PC-3 (cell line): Measurements from ENCODE around the gene CTTNBP2. TPM values are rescaled to one million over a fixed set of nuclear protein-coding genes. Genes with fewer than 3 reads are reported as not detected.
A peak's percentile ranks its signal among the peaks of the same experiment; 100 is the strongest.

Experiments
- ATAC-seq: fragments of 200-7000 bp; cut with Tn5 transposase; 2 replicates; pipeline ENCODE4 v1.9.1; 2020; ENCODE audit warnings: mild to moderate bottlenecking, moderate library complexity
- BruUV-seq: library from RNA; stranded (reverse); fragments of 400-500 nt; replicated peaks from 2 replicates; lab custom pipeline; 2021; lab: Mats Ljungman, UMichigan
- CTCF ChIA-PET: fragments of 300-600 bp; sonication (Branson Sonifier 250); formaldehyde crosslinking; loops from one replicate; lab custom pipeline; 2022; ENCODE audit warnings: antibody characterized with exemption; lab: Charles Lee
- POLR2A ChIA-PET: fragments of 300-600 bp; sonication (Branson Sonifier 250); formaldehyde crosslinking; loops from one replicate; lab custom pipeline; 2022; ENCODE audit warnings: antibody characterized with exemption; ENCODE audit not compliant: unreplicated experiment; lab: Charles Lee
- DNase-seq: peaks from one replicate; pipeline ENCODE4 v3.0.0-alpha.2; 2015
- H2AFZ ChIP-seq: fragments of 300-600 bp; sonication (generic); 2 replicates; pipeline ENCODE4 v1.6.0; 2016; ENCODE audit warnings: antibody characterized with exemption, low read length
- H3F3A ChIP-seq: fragments of 300-600 bp; sonication (generic); one replicate; pipeline ENCODE4 v1.6.0; 2017; ENCODE audit warnings: antibody characterized with exemption, low read length, control low read depth, mild to moderate bottlenecking; ENCODE audit not compliant: unreplicated experiment
- H3K27ac ChIP-seq: fragments of 300-600 bp; sonication (generic); 2 replicates; pipeline ENCODE4 v1.5.1; 2016; ENCODE audit warnings: mild to moderate bottlenecking, low read length
- H3K27me3 ChIP-seq: fragments of 300-600 bp; sonication (generic); 2 replicates; pipeline ENCODE4 v1.6.1; 2016; ENCODE audit warnings: low read length, mixed read lengths
- H3K36me3 ChIP-seq: fragments of 300-600 bp; sonication (generic); 2 replicates; pipeline ENCODE4 v1.6.1; 2016; ENCODE audit warnings: low read depth, mixed run types, low read length, mixed read lengths
- H3K4me1 ChIP-seq: fragments of 300-600 bp; sonication (generic); 2 replicates; pipeline ENCODE4 v1.5.1; 2016; ENCODE audit warnings: low read length; ENCODE audit not compliant: insufficient read depth
- H3K4me2 ChIP-seq: fragments of 300-600 bp; sonication (generic); 2 replicates; pipeline ENCODE4 v1.6.0; 2016; ENCODE audit warnings: low read length
- H3K4me3 ChIP-seq: fragments of 300-600 bp; sonication (generic); 2 replicates; pipeline ENCODE4 v1.5.1; 2016; ENCODE audit warnings: mild to moderate bottlenecking, low read length, mixed read lengths
- H3K79me2 ChIP-seq: fragments of 300-600 bp; sonication (generic); 2 replicates; pipeline ENCODE4 v1.6.1; 2017; ENCODE audit warnings: low read length, mixed read lengths
- H3K9ac ChIP-seq: fragments of 300-600 bp; sonication (generic); 2 replicates; pipeline ENCODE4 v1.6.0; 2016; ENCODE audit warnings: mild to moderate bottlenecking, low read length
- H3K9me2 ChIP-seq: fragments of 300-600 bp; sonication (generic); replicated peaks from 2 replicates; pipeline ENCODE4 v1.6.1; 2016; ENCODE audit warnings: mixed run types, low read length, mixed read lengths
- H3K9me3 ChIP-seq: fragments of 300-600 bp; sonication (generic); 2 replicates; pipeline ENCODE4 v1.6.1; 2016; ENCODE audit warnings: low read length, mixed read lengths
- H4K20me1 ChIP-seq: fragments of 300-600 bp; sonication (generic); 2 replicates; pipeline ENCODE4 v1.6.1; 2016; ENCODE audit warnings: low read length, mixed read lengths
- EZH2 ChIP-seq: fragments of 300-600 bp; sonication (generic); IDR thresholded peaks from one replicate; pipeline ENCODE4 v1.6.1; 2017; ENCODE audit warnings: antibody characterized with exemption, mild to moderate bottlenecking, low read length; ENCODE audit not compliant: unreplicated experiment
- EZH2phosphoT487 ChIP-seq: fragments of 300-600 bp; sonication (generic); IDR thresholded peaks from 2 replicates; pipeline ENCODE4 v1.6.1; 2018; ENCODE audit warnings: mild to moderate bottlenecking, antibody characterized with exemption, low read length, borderline replicate concordance
- intact Hi-C: fragments of 100-400 bp; cut with micrococcal nuclease; formaldehyde crosslinking; loops from 2 replicates; pipeline ENCODE4 v1.9.0; 2023
- total RNA-seq: library from RNA; depleted of rRNA; stranded (reverse); fragments of >200 nt; gene quantifications from 2 replicates; pipeline ENCODE4 v1.2.3, GENCODE V29; 2014
- TF ChIP-seq, protein P1 (sequence below): fragments of 300-600 bp; sonication (generic); conservative IDR thresholded peaks from 2 replicates; pipeline ENCODE4 v1.5.1; 2017; ENCODE audit warnings: antibody characterized with exemption, low read depth, mild to moderate bottlenecking, low read length

CTTNBP2 gene
- total RNA-seq, 1 experiment from 2014 or later = 1.1 TPM

GRCh38 chr7:117830422-117830954 lies 42.8 kb downstream of the CTTNBP2 start:
- no peaks in the 10 kb centered on the region for H3F3A ChIP-seq
- CTCF ChIA-PET = no interaction called here
- H3K9me3 ChIP-seq = no peaks in the 10 kb centered on the region
- DNase-seq (no peak), ATAC-seq (no peak)
- H3K27me3 ChIP-seq = no peaks in the 10 kb centered on the region
- intact Hi-C loops = no loop called here
- H4K20me1 ChIP-seq = no peaks in the 10 kb centered on the region
- no peak overlapping the region for H3K9ac ChIP-seq
- H3K79me2 ChIP-seq = no peaks in the 10 kb centered on the region
- H3K4me1 ChIP-seq = peaks cover 12% of the 10 kb centered on the region
- no TSS peak for BruUV-seq
- H3K27ac ChIP-seq = no peak overlapping the region
- no peak overlapping the region for H2AFZ ChIP-seq
- H3K4me2 ChIP-seq = no peak overlapping the region
- no peaks in the 10 kb centered on the region for H3K36me3 ChIP-seq
- TF ChIP-seq EZH2 = no peak
- TF ChIP-seq, protein P1, sequence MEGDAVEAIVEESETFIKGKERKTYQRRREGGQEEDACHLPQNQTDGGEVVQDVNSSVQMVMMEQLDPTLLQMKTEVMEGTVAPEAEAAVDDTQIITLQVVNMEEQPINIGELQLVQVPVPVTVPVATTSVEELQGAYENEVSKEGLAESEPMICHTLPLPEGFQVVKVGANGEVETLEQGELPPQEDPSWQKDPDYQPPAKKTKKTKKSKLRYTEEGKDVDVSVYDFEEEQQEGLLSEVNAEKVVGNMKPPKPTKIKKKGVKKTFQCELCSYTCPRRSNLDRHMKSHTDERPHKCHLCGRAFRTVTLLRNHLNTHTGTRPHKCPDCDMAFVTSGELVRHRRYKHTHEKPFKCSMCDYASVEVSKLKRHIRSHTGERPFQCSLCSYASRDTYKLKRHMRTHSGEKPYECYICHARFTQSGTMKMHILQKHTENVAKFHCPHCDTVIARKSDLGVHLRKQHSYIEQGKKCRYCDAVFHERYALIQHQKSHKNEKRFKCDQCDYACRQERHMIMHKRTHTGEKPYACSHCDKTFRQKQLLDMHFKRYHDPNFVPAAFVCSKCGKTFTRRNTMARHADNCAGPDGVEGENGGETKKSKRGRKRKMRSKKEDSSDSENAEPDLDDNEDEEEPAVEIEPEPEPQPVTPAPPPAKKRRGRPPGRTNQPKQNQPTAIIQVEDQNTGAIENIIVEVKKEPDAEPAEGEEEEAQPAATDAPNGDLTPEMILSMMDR = no peak
- no peak for TF ChIP-seq EZH2phosphoT487
- POLR2A ChIA-PET = no interaction called here
- no peaks in the 10 kb centered on the region for H3K9me2 ChIP-seq
- H3K4me3 ChIP-seq = no peak overlapping the region

DNA sequence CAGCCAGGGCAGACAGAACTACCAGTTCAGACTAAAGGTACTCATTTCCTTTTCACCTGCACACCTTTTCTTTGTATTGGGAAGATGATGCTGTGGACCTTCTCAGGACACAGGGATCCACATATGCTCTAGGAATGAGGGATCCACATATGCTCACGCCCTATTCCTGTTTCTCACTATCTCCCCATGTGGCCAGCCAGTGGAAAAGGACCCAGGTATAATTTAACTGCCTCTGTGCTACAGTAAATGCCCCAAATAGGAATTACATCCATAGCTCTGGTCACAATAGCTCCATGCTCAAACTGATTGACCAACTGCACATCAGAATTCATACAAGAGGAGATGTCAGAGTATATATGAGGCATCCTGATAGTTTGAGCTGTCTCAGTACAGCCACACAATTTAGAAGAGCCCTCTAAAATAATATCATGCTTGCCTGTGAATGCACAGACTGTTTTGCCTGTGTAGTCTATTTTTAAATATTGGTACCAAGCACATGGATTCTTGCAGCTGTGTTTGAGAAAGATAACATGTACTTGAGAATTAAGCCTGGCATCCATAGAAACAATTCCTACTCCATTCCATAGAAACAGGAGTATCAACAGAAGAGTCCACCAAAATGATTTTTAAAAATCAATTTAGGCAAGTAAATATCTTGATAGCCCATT lies 43.7 kb downstream of the CTTNBP2 start:
- Histone ChIP-seq H3F3A (no peaks in the 10 kb centered on the region), H3K27me3 (no peaks in the 10 kb centered on the region), H3K4me2 (no peak overlapping the region), H4K20me1 (no peaks in the 10 kb centered on the region), H3K79me2 (no peaks in the 10 kb centered on the region), H3K27ac (no peak overlapping the region), H3K36me3 (no peaks in the 10 kb centered on the region), H3K9ac (no peak overlapping the region), H3K9me2 (no peaks in the 10 kb centered on the region), H2AFZ (no peak overlapping the region), H3K4me1 (peaks cover 12% of the 10 kb centered on the region), H3K4me3 (no peak overlapping the region), H3K9me3 (no peaks in the 10 kb centered on the region)
- BruUV-seq = no TSS peak
- DNase-seq (no peak), ATAC-seq (no peak)
- CTCF ChIA-PET = no interaction called here
- no peak for TF ChIP-seq EZH2phosphoT487
- TF ChIP-seq, protein P1 = 0 out of 2 replicates have a peak, but pooled peaks have one; percentile 20
- intact Hi-C loops = loop anchor here (5.0 kb wide), 1 partner anchor 123 kb away; no protein-coding TSS in a partner anchor
- POLR2A ChIA-PET = interaction anchor here (0.5 kb wide), 1 partner anchor 64 kb away, joined by 3 read pairs; no protein-coding TSS in a partner anchor

DNA sequence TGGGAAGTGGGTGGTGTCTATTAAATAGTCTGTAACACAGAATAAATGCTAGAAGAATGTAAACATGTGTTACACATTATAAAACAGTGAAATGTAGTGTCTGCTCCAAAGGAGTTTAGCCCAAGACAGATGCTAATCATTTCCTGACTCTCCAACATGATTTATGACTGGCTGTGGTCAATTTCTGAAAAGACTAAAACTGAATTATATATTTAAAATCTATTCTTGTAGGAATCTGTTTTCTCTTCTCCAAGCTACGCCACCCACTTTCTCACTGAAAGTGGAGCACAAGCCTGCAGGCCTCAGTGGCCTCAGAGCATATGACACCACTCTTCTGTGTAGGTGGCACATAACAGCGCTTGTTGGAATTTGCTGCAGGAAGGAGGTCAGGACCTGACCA lies 44.4 kb downstream of the CTTNBP2 start:
- ChIA-PET POLR2A (no interaction called here), CTCF (no interaction called here)
- no TSS peak for BruUV-seq
- TF ChIP-seq EZH2phosphoT487 = no peak
- H3K79me2 ChIP-seq = no peaks in the 10 kb centered on the region
- no peaks in the 10 kb centered on the region for H3F3A ChIP-seq
- intact Hi-C loops = loop anchor here (5.0 kb wide), 1 partner anchor 123 kb away; no protein-coding TSS in a partner anchor
- H3K4me1 ChIP-seq = peaks cover 12% of the 10 kb centered on the region
- H3K9ac ChIP-seq = no peak overlapping the region
- no peaks in the 10 kb centered on the region for H3K9me2 ChIP-seq
- no peaks in the 10 kb centered on the region for H3K36me3 ChIP-seq
- H3K27ac ChIP-seq = no peak overlapping the region
- H2AFZ ChIP-seq = no peak overlapping the region
- no peaks in the 10 kb centered on the region for H3K9me3 ChIP-seq
- H3K4me2 ChIP-seq = no peak overlapping the region
- H3K4me3 ChIP-seq = no peak overlapping the region
- no peak for DNase-seq
- ATAC-seq = 0 out of 2 replicates have a peak, but pooled peaks have one; percentile 6
- no peaks in the 10 kb centered on the region for H4K20me1 ChIP-seq
- no peaks in the 10 kb centered on the region for H3K27me3 ChIP-seq
